Renal cortical epithelial cell (primary cell): ENCODE measurements around the gene LYSMD2. TPM values are rescaled to one million over a fixed set of nuclear protein-coding genes. Genes with fewer than 3 reads are reported as not detected.

Experiments
- DNase-seq: peaks from one replicate; pipeline ENCODE4 v3.0.0-alpha.2; 2011; ENCODE audit warnings: low read depth
- total RNA-seq: library from RNA; depleted of rRNA; stranded (reverse); fragments of >200 nt; gene quantifications from 2 replicates; pipeline ENCODE4 v1.2.3, GENCODE V29; 2014

The LYSMD2 gene
- total RNA-seq, 1 donor from 2014 or later: 7.5 TPM

DNA sequence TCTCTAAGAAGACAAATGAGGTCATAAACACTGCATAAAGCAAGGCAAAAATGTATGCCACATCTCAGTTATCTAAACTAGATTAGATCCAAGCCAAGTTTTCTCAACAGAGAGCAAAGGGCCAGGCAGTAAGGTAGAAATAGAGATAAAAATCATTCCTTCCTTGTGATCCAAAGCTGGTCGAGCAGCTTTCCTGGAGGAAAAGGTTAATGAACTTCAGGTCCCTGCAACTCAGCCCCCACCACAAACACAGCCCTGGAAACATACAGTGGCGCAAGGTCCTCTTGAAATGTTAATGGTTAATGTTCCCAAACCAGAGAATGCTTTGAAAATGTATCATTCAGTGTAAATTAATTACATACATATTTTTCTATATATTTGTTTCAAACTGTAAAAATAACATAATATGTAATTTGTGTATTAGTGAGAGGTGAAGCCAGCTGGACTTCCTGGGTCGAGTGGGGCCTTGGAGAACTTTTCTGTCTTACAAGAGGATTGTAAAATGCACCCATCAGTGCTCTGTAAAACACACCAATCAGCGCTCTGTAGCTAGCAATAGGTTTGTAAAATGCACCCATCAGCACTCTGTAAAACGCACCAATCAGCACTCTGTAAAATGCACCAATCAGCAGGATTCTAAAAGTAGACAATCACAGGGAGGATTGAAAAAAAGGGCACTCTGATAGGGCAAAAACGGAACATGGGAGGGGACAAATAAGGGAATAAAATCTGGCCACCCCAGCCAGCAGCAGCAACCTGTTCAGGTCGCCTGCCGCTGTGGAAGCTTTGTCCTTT is 17.1 kb downstream of the LYSMD2 start:
- no peak for DNase-seq

DNA sequence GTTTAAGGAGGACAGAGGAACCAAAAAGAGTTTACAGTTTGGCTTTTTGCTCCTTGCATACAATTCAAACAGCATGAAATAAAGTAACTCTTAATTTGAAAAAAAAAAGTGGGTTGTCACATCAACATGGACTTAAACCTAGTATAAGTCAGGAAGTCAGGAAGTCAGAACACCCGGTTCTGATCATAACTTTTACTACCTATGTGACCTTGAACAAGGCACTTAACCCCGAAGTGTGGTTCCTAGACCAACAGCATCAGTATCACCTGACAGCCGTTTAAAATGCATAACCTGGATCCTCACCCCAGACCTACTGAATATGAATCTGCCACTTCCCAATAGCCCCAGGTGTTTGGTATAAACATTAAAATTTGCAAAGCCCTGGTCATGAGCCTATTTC is 18.7 kb downstream of the LYSMD2 start:
- no peak for DNase-seq

DNA sequence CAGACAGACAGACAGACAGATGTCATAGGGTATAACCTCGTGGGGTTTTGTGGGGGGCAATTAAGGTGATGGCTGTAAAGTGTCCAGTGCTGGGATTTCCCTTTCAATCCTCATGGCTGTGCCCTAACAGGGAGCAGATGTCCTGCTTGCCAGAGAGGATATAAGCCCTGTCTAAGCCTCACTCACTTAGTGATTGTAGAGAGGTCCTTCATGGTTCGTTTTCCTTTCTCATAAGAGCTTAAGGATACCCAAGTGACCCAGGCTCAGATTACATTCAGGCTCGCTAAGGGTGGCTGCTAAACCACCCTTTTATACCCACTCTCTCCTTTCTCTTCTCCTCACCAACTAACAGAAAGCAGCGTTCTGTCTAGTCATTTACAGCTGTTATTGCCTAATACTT is 19.2 kb downstream of the LYSMD2 start:
- DNase-seq: no peak

DNA sequence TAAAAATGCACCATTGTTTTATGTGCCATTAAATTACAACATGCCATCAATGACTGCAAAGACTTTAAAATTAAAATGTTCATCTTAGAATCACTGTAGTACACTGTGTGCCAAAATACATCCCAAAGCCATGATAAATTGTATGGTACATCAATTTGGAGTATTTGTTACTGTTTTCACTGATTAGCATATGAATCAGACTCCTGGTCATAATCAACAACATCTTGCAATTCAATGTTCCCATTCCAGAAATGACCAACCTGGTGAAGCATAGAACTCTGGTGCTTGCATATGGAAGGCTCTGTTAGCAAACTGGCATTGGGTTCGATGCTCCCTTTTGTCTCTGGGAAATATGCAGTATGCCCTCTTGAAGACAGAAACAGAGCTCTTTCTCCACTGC is 22.5 kb downstream of the LYSMD2 start:
- no peak for DNase-seq

DNA sequence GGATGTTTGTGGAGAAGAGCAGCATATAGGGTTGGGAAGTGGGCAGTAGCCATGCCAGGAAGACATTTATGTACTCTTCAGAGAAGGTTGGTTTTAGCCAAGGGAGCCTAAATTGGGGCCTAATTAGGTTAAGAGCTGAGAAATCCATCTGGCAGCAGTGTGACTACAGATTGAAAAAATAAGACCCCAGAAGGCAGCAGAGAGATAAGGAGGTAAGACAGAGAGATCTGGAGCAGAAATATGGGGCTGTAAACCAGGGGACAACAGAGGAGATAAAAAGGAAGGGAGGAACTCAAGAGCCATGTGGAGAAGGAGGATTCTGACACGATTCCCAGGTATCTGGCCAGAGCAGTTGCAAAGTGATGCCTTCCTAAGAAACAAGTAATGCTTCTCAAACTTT is 23.3 kb downstream of the LYSMD2 start:
- DNase-seq: no peak

DNA sequence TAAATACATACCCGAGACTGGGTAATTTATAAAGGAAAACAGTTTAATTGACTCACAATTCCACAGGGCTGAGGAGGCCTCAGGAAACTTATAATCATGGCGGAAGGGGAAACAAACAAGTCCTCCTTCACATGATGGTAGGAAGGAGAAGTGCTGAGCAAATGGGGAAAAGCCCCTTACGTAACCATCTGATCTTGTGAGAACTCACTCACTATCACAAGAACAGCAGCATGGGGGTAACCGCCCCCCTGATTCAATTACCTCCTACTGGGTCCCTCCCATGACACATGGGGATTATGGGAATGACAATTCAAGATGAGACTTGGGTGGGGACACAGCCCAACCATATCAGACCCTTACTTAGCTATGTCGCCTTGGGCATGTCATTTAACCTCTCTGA is 28.4 kb downstream of the LYSMD2 start:
- DNase-seq: no peak

DNA sequence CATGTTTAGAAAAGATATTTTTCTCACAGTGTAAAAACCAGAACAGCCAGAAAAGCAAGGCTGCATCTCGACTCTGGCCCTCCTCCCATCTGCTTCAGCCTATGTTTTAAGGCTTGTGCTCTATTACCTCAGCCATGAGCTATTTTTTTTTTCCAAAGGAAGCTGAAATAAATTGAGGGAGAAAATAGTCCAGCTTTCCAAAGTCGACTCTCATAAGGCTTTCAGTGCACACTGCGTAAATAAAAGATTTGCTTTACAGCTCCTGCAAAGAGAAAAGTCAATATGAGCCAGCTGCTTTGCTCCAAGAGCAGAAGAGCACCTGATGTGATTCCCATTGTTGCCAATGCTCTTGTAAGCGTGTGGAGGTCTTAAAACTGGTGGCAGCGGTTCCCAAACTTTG is 29.4 kb downstream of the LYSMD2 start:
- DNase-seq: no peak

DNA sequence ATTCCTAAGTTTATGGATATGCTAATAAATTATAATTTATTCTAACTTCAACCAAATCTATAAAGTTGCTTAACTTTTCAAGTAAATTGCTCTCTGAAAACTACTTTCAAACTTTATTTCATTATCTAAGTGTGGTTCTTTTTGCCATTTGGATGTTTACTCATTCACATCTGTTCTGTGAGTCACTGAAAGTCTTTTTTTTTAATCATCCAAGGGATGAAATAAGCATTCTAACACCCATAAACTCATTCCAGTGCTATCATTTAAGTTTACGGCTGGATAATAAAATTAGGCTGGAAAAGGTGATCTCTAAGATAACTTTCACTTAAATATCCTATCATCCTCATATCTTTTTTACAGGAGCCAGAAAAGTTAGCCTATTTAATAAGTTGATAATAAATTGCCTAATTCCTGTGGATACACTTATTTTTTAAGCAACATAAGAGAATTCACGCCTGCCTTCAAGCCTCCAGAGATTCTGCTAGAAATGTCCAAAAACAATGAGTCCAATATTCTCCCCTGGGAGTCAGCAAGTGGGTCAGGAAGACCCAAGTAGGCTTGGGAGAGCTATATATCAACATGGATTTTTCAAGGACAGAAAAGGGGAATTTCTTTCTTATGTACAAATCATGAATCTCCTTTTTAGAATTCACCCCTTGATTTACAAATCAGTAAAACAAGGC is 30.4 kb downstream of the LYSMD2 start:
- DNase-seq: no peak

DNA sequence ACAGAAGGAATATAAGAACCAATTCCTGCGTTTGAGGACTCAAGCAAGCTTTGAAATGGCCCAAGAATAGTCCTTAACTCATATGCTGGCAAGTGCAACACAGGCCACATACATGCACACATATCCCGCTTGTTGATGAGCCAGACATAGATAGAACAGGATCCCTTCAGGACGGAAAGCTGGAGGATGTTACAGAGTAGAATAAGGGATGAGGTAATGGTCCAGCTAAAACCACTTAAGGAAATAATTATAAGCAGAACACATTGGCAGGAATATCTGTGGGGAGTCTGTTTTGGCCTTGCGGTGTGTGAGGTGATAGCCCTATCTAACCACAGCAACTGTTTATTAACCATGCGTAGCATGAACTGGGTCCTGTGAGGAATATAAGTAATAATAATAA is 31.2 kb downstream of the LYSMD2 start:
- DNase-seq: no peak

DNA sequence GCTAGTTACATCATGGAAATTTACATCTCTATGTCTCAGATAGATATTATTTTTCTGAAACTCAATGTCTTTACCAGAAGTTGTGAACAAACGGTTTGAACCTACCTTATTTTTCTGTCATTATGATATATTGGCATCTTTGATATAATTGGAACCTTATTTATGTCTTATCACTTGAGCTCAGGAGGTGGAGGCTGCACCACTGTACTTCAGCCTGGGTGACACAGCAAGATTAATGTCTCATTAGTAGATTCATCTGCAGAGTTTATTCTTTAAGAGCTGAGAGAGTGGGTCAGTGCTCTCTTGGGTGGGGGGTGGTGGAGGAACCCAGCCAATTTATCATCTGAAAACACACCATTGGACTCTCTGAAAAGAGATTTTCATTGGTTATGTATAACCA is 34.7 kb downstream of the LYSMD2 start:
- no peak for DNase-seq

DNA sequence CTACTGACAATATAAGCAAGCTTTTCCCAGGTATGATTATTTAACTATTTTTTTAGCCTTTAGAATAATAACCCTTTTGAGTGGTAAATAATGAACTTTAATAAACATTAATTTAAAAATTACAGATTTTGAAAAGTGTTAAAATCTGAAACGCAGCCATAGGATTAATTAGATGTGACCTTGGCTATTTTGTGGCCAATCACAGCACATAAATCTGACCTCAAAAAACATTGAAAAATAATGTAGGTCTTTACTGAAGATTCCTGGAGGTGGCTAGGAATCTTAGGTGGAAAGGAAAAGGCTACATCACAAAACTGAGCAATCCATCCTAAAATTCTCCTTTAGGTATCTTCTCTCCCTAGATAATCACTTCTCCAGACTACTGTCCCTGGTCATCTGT is 38.1 kb downstream of the LYSMD2 start:
- no peak for DNase-seq

DNA sequence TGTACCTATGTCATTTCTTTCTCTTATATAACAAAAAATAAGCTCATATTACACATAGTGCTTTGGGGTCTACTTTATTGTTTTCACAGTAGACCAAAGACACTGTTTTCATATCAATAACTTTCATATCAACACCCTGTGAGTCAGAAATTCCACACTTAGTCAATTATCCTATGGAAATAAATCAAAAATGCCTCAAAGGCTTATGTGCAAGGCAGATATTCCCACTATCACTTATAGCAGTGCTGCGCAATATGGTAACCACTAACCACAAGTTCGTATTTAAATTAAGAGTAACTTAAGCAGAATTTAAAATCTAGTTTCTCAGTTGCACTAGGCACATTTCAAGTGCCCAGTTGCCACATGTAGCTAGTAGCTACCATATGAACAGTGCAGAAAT is 40.3 kb downstream of the LYSMD2 start:
- DNase-seq: no peak

DNA sequence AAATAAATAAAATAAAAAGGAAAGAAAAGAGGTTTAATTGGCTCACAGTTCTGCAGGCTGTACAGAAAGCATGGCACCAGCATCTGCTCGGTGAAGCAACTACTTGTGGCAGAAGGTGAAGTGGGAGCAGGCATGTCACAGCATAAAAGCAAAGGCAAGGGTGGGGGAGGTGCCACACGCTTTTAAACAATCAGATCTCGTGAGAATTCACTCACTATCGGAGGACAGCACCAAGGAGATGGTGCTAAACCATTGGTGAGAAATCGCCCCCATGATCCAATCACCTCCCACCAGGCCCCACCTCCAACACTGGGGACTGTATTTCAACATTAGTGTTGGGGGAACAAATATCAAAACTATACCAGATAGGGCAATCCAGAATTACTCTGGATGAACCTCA is 40.9 kb downstream of the LYSMD2 start:
- no peak for DNase-seq

DNA sequence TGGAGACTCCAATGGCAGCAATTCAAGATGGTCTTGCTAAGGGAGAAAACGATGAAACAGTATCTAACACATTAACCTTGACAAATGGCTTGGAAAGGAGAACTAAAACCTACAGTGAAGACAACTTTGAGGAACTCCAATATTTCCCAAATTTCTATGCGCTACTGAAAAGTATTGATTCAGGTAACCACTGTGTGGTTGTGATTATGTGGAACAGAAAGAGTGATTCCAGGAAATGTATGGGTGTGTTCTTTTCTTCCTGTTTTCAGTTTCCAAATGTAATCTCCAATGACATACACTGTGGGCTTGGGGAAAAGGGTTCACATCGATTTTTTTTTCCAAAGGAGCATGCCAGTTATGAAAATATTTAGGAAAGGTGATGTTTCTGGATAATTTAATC is 45.3 kb downstream of the LYSMD2 start:
- no peak for DNase-seq

DNA sequence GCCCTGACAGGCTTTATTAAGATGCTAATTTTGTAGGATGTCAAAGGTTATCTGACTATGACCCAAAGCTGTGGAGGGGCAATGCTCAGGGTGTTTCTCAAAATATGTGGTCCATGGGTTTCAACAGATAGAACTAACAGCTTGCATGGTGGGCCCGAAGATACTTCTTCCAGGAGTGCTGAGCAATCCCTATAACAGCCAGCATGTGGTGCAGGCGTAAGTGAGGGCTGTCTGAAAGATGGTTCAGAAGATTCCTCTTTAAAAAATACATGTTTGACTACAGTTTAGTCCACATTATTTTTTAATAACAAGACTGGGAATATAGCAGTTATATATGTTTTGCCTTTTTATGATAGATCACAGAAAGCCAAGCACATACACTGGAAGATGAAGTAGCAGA is 48.6 kb downstream of the LYSMD2 start:
- no peak for DNase-seq

DNA sequence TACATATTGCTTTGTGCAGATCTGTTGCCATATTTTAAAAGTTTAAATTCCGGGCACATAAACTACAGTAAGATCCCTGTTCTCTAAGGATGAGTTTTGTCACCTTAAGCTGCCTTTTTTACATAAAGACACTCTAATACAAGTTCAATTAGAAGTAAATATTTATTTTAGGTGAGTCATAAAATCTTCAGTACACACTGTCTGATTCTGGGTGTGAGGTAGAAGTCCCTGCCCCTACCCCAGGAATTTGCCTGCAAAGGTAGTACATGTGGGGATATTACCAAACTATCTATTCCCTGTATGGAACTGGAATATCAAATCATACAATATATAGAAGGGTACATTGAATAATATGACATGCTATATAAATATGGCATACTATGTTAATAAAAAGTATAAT is 49.9 kb downstream of the LYSMD2 start:
- DNase-seq: no peak

DNA sequence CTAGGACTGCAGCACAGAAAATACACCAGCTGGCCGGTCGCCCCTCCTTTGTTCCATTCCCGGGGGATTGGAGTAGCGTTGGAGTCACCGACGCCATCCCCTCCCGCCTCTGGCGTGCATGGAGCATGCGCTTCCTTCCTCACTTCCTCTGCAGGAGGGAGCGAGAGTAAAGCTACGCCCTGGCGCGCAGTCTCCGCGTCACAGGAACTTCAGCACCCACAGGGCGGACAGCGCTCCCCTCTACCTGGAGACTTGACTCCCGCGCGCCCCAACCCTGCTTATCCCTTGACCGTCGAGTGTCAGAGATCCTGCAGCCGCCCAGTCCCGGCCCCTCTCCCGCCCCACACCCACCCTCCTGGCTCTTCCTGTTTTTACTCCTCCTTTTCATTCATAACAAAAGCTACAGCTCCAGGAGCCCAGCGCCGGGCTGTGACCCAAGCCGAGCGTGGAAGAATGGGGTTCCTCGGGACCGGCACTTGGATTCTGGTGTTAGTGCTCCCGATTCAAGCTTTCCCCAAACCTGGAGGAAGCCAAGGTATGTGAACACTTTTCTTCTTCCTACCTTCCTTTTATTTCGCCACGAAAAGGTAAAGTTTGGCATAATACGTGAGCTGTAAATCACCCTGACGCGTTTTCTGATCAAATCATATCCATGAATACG is 56.0 kb downstream of the LYSMD2 start, which contains the start of gene SCG3:
TSS of gene SCG3 (plus strand) at position 201 of the 661 bp plus-strand sequence. CDS start at position 454, 253 bp downstream.
- DNase-seq: peak; percentile 52

DNA sequence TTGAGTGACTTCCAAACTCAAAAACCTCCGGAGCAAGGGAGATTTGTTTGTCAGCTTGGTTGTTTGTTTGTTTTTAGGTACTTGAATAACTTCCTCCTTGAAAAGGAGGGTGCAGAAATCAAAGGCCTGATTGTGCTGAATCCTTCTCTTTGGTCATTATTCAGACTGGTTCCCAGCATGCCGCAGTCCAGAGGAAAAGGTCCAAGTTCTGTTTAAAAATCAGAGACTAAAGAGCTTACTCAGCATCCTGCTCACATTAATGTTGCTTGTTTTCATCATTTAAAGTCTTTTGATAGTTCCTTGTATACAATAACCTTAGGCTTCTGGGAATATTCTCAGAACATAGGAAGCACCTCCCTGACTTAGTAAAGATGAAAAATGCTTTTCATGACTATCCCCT is 57.1 kb downstream of the LYSMD2 start:
- DNase-seq: no peak

DNA sequence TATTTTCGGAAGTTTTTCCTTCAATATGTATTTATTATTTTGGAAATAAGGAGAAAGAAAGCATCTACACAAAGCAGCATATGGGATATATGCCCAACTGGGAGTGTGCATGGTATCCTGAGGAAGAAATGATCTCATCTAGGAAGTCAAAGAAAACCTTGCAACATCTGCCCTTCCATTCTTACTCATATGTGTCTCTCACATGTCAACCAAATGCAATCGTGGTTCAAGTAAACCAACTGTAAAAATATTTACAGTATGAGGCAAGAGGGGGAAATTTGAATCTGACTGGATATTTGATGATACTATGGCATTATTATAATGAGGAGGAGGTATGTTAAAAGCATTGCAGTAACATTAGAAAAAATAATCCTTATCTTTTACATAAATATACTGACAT is 59.4 kb downstream of the LYSMD2 start:
- no peak for DNase-seq

DNA sequence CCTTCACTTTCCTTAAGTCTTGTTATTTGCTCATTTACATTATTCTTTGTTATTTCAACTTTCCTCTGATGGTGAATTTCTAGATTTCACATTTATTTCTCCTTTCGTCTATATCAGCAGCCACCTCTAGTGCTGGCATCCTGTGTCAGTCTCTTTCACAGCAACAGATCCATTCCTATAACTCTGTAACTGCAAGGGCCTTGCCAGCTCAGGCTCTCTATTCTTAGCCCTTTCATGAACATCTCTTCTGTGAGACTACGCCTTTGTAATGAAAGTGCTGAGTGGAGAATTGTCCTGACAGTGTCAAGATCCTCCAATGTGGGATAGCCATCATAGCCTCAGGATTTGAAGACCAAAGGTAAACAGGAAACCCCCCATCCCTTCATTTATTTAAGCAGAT is 60.0 kb downstream of the LYSMD2 start:
- DNase-seq: no peak

DNA sequence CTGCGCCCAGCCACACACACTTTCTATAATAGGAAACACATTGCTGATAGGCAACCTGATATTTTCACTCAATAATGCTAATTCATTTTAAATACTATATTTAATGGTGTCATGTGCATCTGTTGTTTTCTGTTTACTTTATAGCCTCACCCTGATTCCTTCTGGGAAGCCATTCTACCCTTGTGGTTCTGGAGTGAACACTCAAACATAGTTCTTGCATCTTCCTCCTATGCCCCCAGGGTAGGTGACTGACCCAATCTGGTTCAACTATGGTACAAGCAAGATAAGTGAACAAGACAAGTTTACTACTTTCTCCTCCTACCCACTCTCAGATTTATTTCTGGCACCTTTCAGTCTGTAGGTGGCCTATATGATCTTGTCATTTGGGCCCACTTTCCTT is 60.4 kb downstream of the LYSMD2 start:
- DNase-seq: no peak

DNA sequence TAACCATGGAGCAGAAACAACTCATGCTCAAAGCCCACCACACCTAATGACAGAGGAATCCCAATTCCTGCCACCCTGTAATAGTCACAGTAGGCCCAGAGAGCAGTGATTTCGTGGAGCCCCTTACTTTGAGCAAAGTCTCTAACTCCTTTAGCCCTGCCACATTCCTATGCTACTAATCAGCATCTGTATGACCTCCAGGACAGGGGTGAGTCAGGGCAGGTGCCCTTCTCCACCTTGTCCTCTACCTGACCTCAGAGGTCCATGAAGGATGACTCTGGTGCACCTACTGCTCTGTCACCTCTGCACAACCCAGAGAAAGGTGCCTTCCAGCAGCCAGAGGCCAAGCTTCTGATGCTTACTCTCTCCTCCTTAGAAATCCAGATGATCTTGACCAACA is 62.2 kb downstream of the LYSMD2 start:
- DNase-seq: no peak
